HG02943 (cell line): ENCODE measurements around the gene TH.

Experiments
- ATAC-seq: cut with Tn5 transposase; IDR thresholded peaks from one replicate; pipeline ENCODE4 v1.9.1; 2021; ENCODE audit warnings: mild to moderate bottlenecking, low read depth, moderate library complexity; ENCODE audit not compliant: unreplicated experiment

TH gene

DNA sequence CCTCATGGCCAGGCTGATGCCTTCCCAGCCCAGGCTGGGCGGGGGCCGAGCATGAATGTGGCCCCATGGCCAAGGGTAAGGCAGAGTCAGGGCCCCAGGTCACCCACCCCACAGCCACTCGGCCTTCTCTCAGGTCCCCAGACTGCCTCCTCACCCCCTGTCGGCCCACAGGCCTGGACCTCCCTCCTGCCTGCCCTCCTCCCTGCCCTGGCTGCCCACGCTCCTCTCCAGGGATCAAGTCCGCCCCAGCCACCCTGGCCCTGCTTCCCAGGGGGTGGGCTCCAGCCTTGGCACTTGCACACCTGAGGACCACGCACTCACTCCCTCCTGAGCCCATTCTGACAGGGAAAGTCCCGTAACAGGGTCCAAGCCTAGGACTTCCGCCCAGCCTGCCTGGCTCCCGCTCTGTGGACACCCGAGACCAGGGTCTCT is 37.8 kb upstream of the TH start:
- no peak for ATAC-seq

DNA sequence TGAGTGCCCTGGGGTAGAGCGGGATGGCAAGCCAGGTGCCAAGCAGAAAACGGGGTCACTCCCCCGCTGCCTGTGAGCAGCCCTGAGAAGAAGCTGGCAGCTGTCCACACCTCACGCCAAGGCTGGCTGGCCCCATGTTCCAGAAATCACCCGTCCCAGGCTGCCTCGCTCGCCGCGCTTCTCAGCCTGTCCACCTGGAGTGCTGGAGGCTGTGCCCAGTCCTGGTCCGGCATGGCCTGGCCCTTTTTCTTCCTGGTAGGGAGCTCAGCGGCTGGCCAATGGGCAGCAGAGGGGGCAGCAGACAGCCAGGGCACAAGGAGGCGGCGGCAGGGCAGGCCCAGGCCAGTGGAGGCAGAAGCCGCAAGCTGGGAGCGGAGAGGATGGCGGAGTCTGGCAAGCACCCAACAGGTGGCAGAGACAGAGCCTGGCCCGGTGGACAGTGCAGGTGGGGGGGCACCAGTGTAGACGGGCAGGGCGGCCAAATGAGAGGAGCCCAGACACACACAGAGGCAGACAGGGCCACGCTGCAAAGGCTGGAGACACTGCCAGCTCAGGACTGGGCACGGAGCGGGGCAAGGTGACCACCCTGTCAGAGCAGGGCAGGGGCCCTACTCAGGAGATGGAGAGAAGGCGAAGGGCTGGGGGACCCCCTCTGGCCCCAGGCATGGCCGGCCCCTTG is 37.2 kb upstream of the TH start:
- ATAC-seq: no peak

- ATAC-seq: no peak
Measured at GRCh38 chr11:2207773-2208621, 36.4 kb upstream of the TH start.

DNA sequence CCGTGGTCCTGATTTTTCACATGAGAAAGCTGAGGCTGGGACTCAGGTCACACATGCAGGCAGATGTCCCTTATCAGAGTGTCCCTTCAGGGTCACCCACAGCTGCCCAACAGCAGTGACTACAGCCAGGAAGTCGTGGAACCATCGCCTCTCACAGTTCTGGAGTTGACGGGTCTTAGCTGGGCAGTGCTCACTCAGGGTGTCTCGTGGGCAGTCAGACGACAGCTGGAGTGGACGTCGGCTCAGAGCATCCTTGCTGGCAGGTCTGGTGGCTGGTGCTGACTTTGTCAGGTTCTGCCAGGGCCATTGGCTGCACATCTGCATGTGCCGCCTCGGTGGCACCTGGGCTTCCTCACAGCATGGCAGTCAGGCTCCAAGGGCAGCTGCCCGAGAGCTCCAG is 35.6 kb upstream of the TH start:
- no peak for ATAC-seq

GRCh38 chr11:2205981-2206690 is 34.5 kb upstream of the TH start:
- ATAC-seq: no peak

- ATAC-seq: no peak
Measured at GRCh38 chr11:2205214-2205720, 33.7 kb upstream of the TH start.

- no peak for ATAC-seq
Measured at GRCh38 chr11:2204361-2205213, 33.0 kb upstream of the TH start.

DNA sequence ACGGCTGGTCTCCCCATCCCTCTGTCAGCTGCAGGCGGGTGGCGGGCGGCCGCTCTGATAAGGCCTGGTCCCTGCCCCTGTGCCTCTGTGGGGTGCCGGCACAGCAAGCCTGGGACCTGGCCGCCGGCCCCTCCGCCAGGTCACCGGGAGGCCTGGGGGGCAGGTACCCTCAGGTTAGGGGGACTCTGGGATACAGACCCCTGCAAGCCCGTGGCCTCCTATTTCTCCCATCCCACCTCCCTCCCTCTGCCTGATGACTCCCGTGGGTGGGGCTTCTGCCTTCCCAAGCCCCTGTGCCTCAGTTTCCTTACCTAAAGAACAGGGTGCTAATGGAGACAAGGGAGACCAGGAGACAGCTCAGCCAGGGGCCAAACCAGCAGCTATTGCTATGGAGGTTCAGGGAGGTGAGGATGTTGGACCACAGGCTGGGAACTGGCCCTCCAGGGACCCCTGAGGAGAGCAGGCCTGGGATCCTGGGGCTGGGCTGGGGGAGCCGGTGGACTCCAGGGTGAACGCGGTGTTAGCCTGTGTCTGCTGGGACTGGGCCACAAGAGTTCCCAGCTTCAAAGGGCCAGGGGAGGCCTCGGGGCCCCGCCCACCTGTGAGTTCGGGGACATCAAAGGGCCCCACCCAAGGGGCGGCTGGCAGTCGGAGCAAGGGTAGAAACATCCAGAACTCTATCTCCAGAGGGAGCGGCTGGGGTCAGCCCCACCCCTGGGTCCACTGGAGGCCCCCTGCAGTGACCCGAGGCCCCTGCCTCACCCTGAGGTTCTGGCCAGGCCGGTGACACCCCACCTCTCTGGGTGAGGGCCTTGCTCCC is 32.0 kb upstream of the TH start:
- no peak for ATAC-seq

- ATAC-seq: no peak
Measured at GRCh38 chr11:2202900-2203439, 31.4 kb upstream of the TH start.

- ATAC-seq: no peak
Measured at GRCh38 chr11:2202071-2202899, 30.7 kb upstream of the TH start.

DNA sequence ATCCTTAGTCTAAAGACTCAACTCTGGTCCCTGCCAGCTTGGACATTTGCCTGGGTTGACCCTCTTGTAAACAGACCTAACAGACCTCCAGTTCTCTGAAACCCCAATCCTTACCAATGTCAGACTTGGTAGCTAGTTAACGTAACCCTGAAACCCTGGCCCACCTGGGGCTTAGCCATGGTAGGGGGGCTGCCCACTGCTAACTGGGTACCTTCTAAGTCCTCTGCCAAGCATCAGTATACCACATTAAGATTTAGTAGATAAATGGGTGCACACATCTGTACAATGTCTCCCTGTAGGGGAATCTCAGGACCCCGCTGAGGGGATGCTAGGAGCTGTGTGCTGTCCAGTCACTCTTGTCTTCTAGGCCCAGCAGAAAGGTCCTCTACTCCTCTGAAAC is 29.9 kb upstream of the TH start:
- no peak for ATAC-seq

GRCh38 chr11:2200957-2201519 is 29.4 kb upstream of the TH start:
- no peak for ATAC-seq

- ATAC-seq: no peak
Measured at GRCh38 chr11:2200536-2200935, 28.9 kb upstream of the TH start.

- no peak for ATAC-seq
Measured at GRCh38 chr11:2199466-2200341, 28.1 kb upstream of the TH start.

GRCh38 chr11:2198621-2199365 is 27.2 kb upstream of the TH start:
- ATAC-seq: no peak

- no peak for ATAC-seq
Measured at GRCh38 chr11:2197771-2198520, 26.3 kb upstream of the TH start.
